Endothelial cell (in vitro differentiated cells): ENCODE data around the gene FOXL3. TPM values are rescaled to one million over a fixed set of nuclear protein-coding genes. Genes with fewer than 3 reads are reported as not detected.
"Not testable (repeated sequence)": the region's sequence is repeated elsewhere in the genome, so short reads cannot be mapped to it uniquely, and the experiment has no call there.

Experiments
- DNase-seq: peaks from one replicate; pipeline ENCODE4 v3.0.0; 2021; ENCODE audit warnings: low spot score
- H3K27ac Mint-ChIP-seq: one replicate; pipeline ENCODE4 v1.8.0; 2021; ENCODE audit warnings: mixed read lengths, inconsistent platforms; ENCODE audit not compliant: unreplicated experiment
- H3K27me3 Mint-ChIP-seq: one replicate; pipeline ENCODE4 v1.8.0; 2021; ENCODE audit warnings: mild to moderate bottlenecking, moderate library complexity, mixed read lengths, inconsistent platforms; ENCODE audit not compliant: unreplicated experiment
- H3K36me3 Mint-ChIP-seq: one replicate; pipeline ENCODE4 v1.8.0; 2021; ENCODE audit warnings: mild to moderate bottlenecking, low read depth, mixed read lengths, inconsistent platforms; ENCODE audit not compliant: unreplicated experiment
- H3K4me1 Mint-ChIP-seq: one replicate; pipeline ENCODE4 v1.8.0; 2021; ENCODE audit warnings: mild to moderate bottlenecking, mixed read lengths, inconsistent platforms; ENCODE audit not compliant: unreplicated experiment
- H3K4me3 Mint-ChIP-seq: one replicate; pipeline ENCODE4 v1.8.0; 2021; ENCODE audit warnings: mild to moderate bottlenecking, mixed read lengths, inconsistent platforms; ENCODE audit not compliant: unreplicated experiment
- H3K9me3 Mint-ChIP-seq: one replicate; pipeline ENCODE4 v1.8.0; 2021; ENCODE audit warnings: mixed read lengths, inconsistent platforms; ENCODE audit not compliant: unreplicated experiment
- CTCF ChIP-seq: fragments of 200-600 bp; sonication (generic); IDR thresholded peaks from one replicate; pipeline ENCODE4 v1.5.0; 2021; ENCODE audit warnings: antibody characterized with exemption; ENCODE audit not compliant: unreplicated experiment
- total RNA-seq: library from RNA; stranded (reverse); fragmentation: NEBNext Ultra II Directional; extraction: Animal tissue kit (Norgen Biotek cat#: 25700); gene quantifications from one replicate; pipeline ENCODE4 v1.2.1, GENCODE V29; 2021; ENCODE audit not compliant: unreplicated experiment

FOXL3 gene
- total RNA-seq, 1 donor from 2014 or later, result not detected

GRCh38 chr7:295155-296154 is 5.5 kb downstream of the FOXL3 start:
- Mint-ChIP-seq H3K27ac (no peak overlapping the region), H3K4me1 (no peaks in the 10 kb centered on the region), H3K9me3 (no peaks in the 10 kb centered on the region), H3K36me3 (no peaks in the 10 kb centered on the region), H3K4me3 (no peak overlapping the region), H3K27me3 (peaks cover 12% of the 10 kb centered on the region)
- no peak for TF ChIP-seq CTCF
- DNase-seq, result no peak

DNA sequence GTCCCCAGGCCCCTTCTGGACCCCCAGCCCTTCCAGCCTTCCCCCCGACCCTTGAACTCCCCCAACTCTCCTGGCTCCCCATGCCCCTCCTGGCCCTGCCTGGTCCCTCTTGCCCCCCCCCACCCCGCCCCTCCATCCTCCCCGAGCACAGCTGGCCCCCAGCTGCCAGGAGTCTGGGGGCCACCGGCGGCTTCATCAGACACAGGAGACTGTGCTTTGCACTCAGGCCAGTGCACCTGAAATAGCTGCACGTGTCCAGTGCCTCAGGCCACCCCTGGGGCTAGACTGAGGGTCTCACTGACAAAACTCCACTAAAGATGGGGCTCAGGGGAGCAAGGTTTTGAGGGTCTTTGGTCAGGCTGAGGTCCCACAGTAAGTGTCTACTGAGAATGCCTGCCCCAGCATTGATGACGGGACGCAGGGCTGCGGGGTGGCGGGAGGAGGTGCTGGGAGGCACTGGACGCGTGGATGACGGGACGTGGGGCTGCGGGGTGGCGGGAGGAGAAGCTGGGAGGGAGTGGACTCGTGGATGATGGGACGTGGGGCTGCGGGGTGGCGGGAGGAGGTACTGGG is 6.5 kb downstream of the FOXL3 start:
- peaks cover 12% of the 10 kb centered on the region for H3K27me3 Mint-ChIP-seq
- H3K4me3 Mint-ChIP-seq, result no peak overlapping the region
- no peak overlapping the region for H3K27ac Mint-ChIP-seq
- no peak for DNase-seq
- no peaks in the 10 kb centered on the region for H3K36me3 Mint-ChIP-seq
- no peaks in the 10 kb centered on the region for H3K9me3 Mint-ChIP-seq
- TF ChIP-seq CTCF, result no peak
- H3K4me1 Mint-ChIP-seq, result no peaks in the 10 kb centered on the region

DNA sequence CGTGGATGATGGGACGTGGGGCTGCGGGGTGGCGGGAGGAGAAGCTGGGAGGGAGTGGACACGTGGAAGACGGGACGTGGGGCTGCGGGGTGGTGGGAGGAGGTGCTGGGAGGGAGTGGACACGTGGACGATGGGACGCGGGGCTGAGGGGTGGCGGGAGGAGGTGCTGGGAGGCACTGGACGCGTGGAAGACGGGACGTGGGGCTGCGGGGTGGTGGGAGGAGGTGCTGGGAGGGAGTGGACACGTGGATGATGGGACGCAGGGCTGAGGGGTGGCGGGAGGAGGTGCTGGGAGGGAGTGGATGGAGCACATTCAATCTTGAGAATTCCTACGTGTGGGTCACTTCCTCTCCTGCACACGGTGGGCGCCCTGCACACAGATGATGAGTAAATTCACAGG is 7.2 kb downstream of the FOXL3 start:
- not testable (repeated sequence) for DNase-seq, H3K36me3 Mint-ChIP-seq, H3K27ac Mint-ChIP-seq, H3K4me3 Mint-ChIP-seq, H3K4me1 Mint-ChIP-seq, H3K9me3 Mint-ChIP-seq
- peaks cover 12% of the 10 kb centered on the region for H3K27me3 Mint-ChIP-seq

DNA sequence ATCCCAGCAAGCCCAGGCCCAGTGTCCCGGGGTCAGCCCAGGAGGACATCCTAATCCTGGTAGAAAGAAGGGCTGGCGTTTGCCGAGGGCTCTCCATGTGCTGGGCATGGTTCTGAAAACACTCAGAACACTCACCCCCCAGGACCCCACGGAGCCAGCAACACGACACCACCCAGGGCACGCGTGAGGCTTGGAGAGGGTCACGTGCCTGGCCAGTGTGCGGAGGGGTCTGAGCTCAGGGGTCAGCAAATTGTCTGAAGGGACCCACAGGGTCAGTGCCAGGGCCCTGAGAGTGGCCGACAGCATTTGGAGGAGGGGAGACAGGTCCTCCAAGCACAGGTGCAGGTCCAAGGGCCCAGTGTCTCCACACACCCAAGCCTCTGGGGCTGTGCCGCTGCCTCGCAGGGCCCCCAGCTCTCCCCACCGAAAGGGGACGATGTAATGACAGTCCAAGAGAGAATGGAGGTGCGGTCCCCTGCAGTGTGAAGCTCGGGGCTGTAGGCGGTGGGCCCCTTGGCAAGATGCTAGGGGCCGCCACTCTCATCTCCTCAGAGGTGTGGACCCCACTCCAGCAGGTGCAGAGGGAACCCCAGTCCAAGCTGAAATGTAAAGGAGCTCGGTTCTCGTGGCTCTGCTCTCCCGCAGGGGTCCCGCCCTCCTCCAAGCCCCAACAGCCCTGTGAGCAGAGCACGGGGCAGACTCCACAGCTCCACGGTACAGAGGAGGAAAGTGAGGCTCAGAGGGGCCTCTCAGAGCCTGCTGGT is 7.8 kb downstream of the FOXL3 start:
- H3K27ac Mint-ChIP-seq, result no peak overlapping the region
- no peak overlapping the region for H3K4me3 Mint-ChIP-seq
- no peaks in the 10 kb centered on the region for H3K9me3 Mint-ChIP-seq
- H3K36me3 Mint-ChIP-seq, result no peaks in the 10 kb centered on the region
- no peak for DNase-seq
- TF ChIP-seq CTCF, result no peak
- H3K27me3 Mint-ChIP-seq, result peaks cover 13% of the 10 kb centered on the region
- H3K4me1 Mint-ChIP-seq, result no peaks in the 10 kb centered on the region

DNA sequence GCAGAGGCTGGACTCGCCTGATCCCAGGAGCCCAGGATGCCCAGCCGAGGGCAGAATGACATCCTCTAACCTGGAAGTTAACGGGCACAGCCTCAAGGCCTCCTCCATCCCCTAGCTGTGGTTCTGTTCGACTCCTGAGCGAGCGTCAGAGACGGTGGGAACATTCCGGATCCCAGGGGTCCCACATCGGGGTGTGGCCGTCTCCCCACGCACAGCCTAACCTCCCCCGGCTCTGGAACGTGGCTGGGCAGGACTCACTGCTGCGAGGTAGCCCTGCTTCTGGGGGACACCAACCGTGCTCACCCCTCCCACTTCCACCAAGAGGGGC is 8.4 kb downstream of the FOXL3 start:
- no peak for TF ChIP-seq CTCF
- H3K9me3 Mint-ChIP-seq, result no peaks in the 10 kb centered on the region
- DNase-seq, result no peak
- H3K4me1 Mint-ChIP-seq, result no peaks in the 10 kb centered on the region
- no peak overlapping the region for H3K27ac Mint-ChIP-seq
- no peak overlapping the region for H3K4me3 Mint-ChIP-seq
- no peaks in the 10 kb centered on the region for H3K36me3 Mint-ChIP-seq
- peaks cover 13% of the 10 kb centered on the region for H3K27me3 Mint-ChIP-seq
